ENCODE measurements around the gene TNRC6A.
"Not testable (repeated sequence)": the region's sequence is repeated elsewhere in the genome, so short reads cannot be mapped to it uniquely, and the experiment has no call there.

Gene TNRC6A

DNA sequence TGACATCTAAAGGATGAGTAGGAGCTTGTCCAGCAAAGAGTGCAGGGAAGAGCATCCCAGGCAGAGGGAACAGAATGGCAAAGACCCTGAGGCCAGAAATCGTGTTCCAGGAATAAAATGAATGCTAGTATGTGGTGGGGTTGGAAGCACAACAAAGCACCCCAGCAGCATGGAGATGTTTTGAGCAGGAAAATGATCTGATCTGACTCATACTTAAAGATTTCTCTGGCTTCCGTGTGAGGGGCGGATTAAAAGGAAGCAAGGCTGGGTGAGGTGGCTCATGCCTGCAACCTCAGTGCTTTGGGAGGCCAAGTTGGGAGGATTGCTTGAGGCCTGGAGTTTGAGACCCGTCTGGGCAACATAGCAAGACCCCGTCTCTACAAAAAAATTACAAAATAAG, 118.6 kb downstream of the TNRC6A start:
- no peak for DNase-seq

- no peak for DNase-seq
Measured at GRCh38 chr16:24849641-24850040, 120.2 kb downstream of the TNRC6A start.

DNA sequence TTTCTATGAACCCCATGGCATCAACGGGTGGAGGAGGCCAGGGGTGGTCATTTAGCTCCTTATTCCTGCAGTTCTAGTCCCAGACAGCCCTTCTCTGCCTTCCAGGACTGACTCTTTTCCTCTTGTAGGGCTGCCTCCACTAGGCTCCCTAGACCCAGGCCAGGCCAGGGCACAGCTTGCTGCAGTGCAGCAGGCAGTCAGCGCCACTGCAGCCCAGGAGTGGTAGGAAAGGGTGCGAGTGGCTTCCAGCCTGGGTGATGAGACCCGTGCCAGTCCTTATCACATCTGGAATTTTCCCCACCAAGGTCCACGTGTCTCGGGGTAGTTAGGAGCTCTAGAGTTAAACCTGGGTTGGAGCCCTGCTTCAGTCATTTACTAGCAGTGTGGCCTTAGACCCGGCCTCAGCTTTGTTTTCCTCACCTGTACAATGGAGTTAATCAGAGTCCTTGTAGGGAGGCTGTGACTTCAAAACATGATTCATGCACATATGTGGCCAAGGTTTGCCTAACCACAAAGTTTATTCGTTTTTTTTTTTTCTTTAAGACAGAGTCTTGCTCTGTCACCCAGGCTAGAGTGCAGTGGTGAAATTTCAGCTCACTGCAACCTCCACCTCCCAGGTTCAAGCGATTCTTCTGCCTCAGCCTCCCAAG, 121.0 kb downstream of the TNRC6A start:
- DNase-seq: no peak

DNA sequence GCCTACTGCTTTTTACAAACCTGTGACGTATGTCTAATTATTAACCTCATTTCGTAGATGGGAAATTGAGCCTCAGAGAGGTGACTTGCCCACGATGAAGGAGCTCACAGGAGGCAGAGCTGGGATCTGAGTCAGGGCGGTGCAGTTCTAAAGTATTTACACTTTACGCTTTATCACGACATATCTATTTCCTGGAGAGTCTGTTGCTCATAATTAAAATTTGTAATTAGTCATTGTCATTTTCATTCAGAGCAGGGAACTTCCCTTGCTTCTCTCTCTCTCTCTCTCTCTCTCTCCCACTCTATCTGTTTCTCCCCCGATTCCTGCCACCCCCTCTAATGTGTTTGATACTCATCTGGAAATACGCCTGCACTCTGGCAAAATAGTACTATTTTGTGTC, 122.2 kb downstream of the TNRC6A start:
- DNase-seq: no peak

GRCh38 chr16:24852281-24852721, 122.8 kb downstream of the TNRC6A start:
- DNase-seq: no peak

- no peak for DNase-seq
Measured at GRCh38 chr16:24853169-24853824, 123.8 kb downstream of the TNRC6A start.

- no peak for DNase-seq
Measured at GRCh38 chr16:24853830-24854229, 124.4 kb downstream of the TNRC6A start.

- DNase-seq: no peak
Measured at GRCh38 chr16:24854607-24855171, 125.2 kb downstream of the TNRC6A start.

DNA sequence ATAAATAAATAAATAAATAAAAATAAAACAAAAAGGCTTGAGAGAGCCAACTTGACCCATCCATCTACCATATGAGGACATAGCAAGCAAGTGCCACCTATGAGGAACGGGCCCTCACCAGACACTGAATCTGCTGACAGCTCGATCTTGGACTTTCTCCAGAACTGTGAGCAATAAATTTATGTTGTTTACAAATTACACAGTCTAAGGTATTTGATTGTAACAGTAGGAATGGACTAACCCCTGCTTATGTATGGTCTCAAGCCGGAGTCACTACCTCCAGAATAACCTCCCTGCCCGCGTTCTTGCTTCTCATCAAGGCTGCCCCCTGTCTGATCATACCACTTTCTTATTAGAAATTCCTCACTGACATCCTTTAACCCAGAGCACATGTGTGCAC, 126.2 kb downstream of the TNRC6A start:
- no peak for DNase-seq

DNA sequence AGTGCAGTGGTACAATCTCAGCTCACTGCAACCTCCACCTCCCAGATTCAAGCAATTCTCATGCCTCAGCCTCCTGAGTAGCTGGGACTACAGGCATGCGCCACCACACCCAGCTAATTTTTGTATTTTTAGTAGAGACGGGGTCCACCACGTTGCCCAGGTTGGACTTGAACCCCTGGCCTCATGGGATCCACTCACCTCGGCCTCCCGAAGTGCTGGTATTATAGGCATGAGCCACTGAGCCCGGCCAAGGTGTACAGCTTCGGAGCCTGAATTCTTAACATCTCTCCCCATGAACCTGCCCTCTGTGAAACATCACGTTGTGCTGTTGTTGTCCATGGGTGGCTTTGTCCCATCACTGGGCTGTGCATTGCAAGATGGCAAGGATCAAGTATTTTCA, 127.4 kb downstream of the TNRC6A start:
- DNase-seq: not testable (repeated sequence)

- DNase-seq: peak in 4 of 6 experiments; percentile 1 to 48 (median 26)
Measured at GRCh38 chr16:24858219-24859041, 129.0 kb downstream of the TNRC6A start.

DNA sequence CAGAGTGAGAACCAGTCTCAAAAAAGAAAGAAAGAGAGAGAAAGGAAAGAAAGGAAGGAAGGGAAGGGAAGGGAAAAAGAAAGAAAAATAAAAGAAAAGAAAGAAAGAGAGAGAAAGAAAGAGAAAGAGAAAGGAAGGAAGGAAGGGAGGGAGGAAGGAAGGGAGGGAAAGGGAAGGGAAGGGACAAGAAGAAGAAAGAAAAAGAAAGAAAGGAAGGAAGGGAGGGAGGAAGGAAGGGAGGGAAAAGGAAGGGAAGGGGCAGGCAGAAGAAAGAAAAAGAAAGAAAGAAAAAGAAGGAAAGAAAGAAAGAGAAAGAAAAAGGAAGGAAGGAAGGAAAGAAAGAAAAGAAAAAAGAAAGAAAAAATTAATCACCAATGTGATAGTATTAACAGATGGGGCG, 132.0 kb downstream of the TNRC6A start:
- DNase-seq: no peak

- DNase-seq: no peak
Measured at GRCh38 chr16:24863582-24864437, 134.4 kb downstream of the TNRC6A start.

- no peak for DNase-seq
Measured at GRCh38 chr16:24869033-24869432, 139.6 kb downstream of the TNRC6A start.

- no peak for DNase-seq
Measured at GRCh38 chr16:24871891-24872290, 142.4 kb downstream of the TNRC6A start.

DNA sequence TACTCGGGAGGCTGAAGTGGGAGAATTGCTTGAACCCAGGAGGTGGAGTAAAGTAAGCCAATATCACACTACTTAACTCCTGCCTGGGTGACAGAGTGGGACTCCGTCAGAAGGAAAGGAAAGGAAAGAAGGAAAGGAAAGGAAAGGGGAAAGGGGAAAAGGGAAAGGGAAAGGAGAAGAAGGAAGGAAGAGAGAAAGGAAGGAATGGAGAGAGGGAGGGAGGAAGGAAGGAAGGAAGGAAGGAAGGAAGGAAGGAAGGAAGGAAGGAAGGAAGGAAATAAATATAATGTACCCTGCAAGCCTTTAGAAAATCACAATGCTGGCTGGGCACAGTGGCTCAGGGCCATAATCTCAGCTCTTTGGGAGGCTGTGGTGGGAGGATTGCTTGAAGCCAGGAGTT, 143.6 kb downstream of the TNRC6A start:
- no peak for DNase-seq

DNA sequence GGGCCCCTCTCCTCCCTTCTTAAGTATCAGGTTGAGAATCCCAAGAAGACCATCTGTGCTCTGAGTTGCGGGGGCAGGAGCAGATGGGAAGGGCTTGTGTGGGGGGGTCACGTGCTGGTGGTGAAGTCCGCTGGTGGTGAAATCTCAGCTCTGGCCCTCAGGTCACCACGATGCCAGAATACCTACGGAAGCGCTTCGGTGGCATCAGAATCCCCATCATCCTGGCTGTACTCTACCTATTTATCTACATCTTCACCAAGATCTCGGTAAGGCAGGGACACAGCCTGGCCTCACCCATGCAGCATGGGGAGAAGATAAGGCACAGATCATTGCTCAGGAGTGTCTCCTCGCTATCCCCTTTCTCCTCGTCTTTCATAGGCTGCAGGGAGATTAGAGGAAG, 146.0 kb downstream of the TNRC6A start:
- no peak for DNase-seq

Measured in stimulated activated naive CD4-positive, alpha-beta T cell (primary cell).